H9 (cell line): ENCODE results near the gene FUT8. TPM values are rescaled to one million over a fixed set of nuclear protein-coding genes. Genes with fewer than 3 reads are reported as not detected.

Source experiments
- DNase-seq: peaks from one replicate; pipeline ENCODE4 v3.0.0-alpha.2; 2017
- H2AFZ ChIP-seq: one replicate; pipeline ENCODE4 v1.6.1; 2013; ENCODE audit warnings: mild to moderate bottlenecking, low read length, control low read depth, moderate library complexity
- H2AK5ac ChIP-seq: 2 replicates; pipeline ENCODE4 v1.6.1; 2013; ENCODE audit warnings: low read length, control low read depth, mixed read lengths; ENCODE audit not compliant: insufficient read length
- H2BK120ac ChIP-seq: one replicate; pipeline ENCODE4 v1.6.1; 2013; ENCODE audit warnings: low read depth, mild to moderate bottlenecking, low read length, control low read depth, inconsistent platforms; ENCODE audit not compliant: poor library complexity, severe bottlenecking
- H2BK12ac ChIP-seq: 2 replicates; pipeline ENCODE4 v1.6.1; 2013; ENCODE audit warnings: low read length, control low read depth, mixed read lengths, low read depth; ENCODE audit not compliant: insufficient read length
- H2BK15ac ChIP-seq: 2 replicates; pipeline ENCODE4 v1.6.1; 2013; ENCODE audit warnings: low read depth, low read length, control low read depth
- H2BK20ac ChIP-seq: one replicate; pipeline ENCODE4 v1.6.1; 2013; ENCODE audit warnings: low read depth, mild to moderate bottlenecking, low read length, control low read depth, inconsistent platforms; ENCODE audit not compliant: poor library complexity, severe bottlenecking
- H2BK5ac ChIP-seq: 2 replicates; pipeline ENCODE4 v1.6.1; 2013; ENCODE audit warnings: low read length, control low read depth, mixed read lengths; ENCODE audit not compliant: insufficient read length
- H3K14ac ChIP-seq: 2 replicates; pipeline ENCODE4 v1.6.1; 2013; ENCODE audit warnings: low read length, control low read depth; ENCODE audit not compliant: insufficient read depth
- H3K18ac ChIP-seq: 2 replicates; pipeline ENCODE4 v1.6.1; 2013; ENCODE audit warnings: low read depth, mild to moderate bottlenecking, mixed read lengths, low read length, control low read depth; ENCODE audit not compliant: insufficient read length
- H3K23ac ChIP-seq: 2 replicates; pipeline ENCODE4 v1.6.1; 2013; ENCODE audit warnings: low read length, control low read depth, mixed read lengths, low read depth; ENCODE audit not compliant: insufficient read length
- H3K23me2 ChIP-seq: 2 replicates; pipeline ENCODE4 v1.6.1; 2013; ENCODE audit warnings: low read depth, mild to moderate bottlenecking, mixed read lengths, low read length, control low read depth; ENCODE audit not compliant: insufficient read length, poor library complexity, severe bottlenecking
- H3K27ac ChIP-seq: 2 replicates; pipeline ENCODE4 v1.5.1; 2013; ENCODE audit warnings: low read length, control low read depth, mixed read lengths, low read depth; ENCODE audit not compliant: insufficient read length
- H3K27me3 ChIP-seq: 2 replicates; pipeline ENCODE4 v1.6.1; 2013; ENCODE audit warnings: low read length, control low read depth, inconsistent platforms; ENCODE audit not compliant: insufficient read depth
- H3K4ac ChIP-seq: 2 replicates; pipeline ENCODE4 v1.6.1; 2013; ENCODE audit warnings: low read depth, mild to moderate bottlenecking, control low read depth, inconsistent platforms, low read length, moderate library complexity
- H3K4me1 ChIP-seq: 2 replicates; pipeline ENCODE4 v1.6.1; 2013; ENCODE audit warnings: low read length, control low read depth, inconsistent platforms; ENCODE audit not compliant: insufficient read depth
- H3K4me2 ChIP-seq: 2 replicates; pipeline ENCODE4 v1.6.1; 2013; ENCODE audit warnings: low read length, control low read depth, mixed read lengths; ENCODE audit not compliant: insufficient read length, insufficient read depth
- H3K56ac ChIP-seq: 2 replicates; pipeline ENCODE4 v1.6.1; 2013; ENCODE audit warnings: low read depth, mild to moderate bottlenecking, mixed read lengths, low read length, control low read depth; ENCODE audit not compliant: insufficient read length
- H3K79me1 ChIP-seq: 2 replicates; pipeline ENCODE4 v1.6.1; 2013; ENCODE audit warnings: low read depth, mild to moderate bottlenecking, moderate library complexity, low read length, control low read depth, inconsistent platforms; ENCODE audit not compliant: insufficient read depth, poor library complexity, severe bottlenecking
- H3K79me2 ChIP-seq: 2 replicates; pipeline ENCODE4 v1.6.1; 2013; ENCODE audit warnings: low read length, control low read depth, inconsistent platforms; ENCODE audit not compliant: insufficient read depth
- H3K9ac ChIP-seq: 2 replicates; pipeline ENCODE4 v1.6.1; 2013; ENCODE audit warnings: low read length, control low read depth, mixed read lengths; ENCODE audit not compliant: insufficient read length; ENCODE audit errors: extremely low read depth
- H3K9me3 ChIP-seq: one replicate; pipeline ENCODE4 v1.6.1; 2013; ENCODE audit warnings: low read depth, low read length, inconsistent platforms; ENCODE audit not compliant: control insufficient read depth
- H3T11ph ChIP-seq: one replicate; pipeline ENCODE4 v1.6.1; 2013; ENCODE audit warnings: mild to moderate bottlenecking, low read length, control low read depth, inconsistent platforms
- H4K20me1 ChIP-seq: one replicate; pipeline ENCODE4 v1.6.1; 2013; ENCODE audit not compliant: control insufficient read depth, insufficient read length, insufficient read depth
- H4K5ac ChIP-seq: 2 replicates; pipeline ENCODE4 v1.6.1; 2013; ENCODE audit warnings: low read depth, mild to moderate bottlenecking, mixed read lengths, low read length, control low read depth; ENCODE audit not compliant: insufficient read length
- H4K8ac ChIP-seq: replicated peaks from 2 replicates; pipeline ENCODE4 v1.6.1; 2013; ENCODE audit warnings: low read length, control low read depth, mixed read lengths, low read depth; ENCODE audit not compliant: insufficient read length
- H4K91ac ChIP-seq: 2 replicates; pipeline ENCODE4 v1.6.1; 2013; ENCODE audit warnings: low read depth, mild to moderate bottlenecking, moderate library complexity, mixed read lengths, low read length, control low read depth; ENCODE audit not compliant: insufficient read length
- H3K27ac Mint-ChIP-seq, 3 experiments: 2 replicates in 2 of 3; 3 replicates in 1 of 3; pipeline ENCODE4 v1.8.0; 2020 to 2021; ENCODE audit warnings: mixed read lengths in 3 of 3, mild to moderate bottlenecking in 1 of 3, moderate library complexity in 1 of 3
- H3K27me3 Mint-ChIP-seq: 2 replicates; pipeline ENCODE4 v1.8.0; 2021; ENCODE audit warnings: low read depth, mild to moderate bottlenecking, moderate library complexity, mixed read lengths
- H3K36me3 Mint-ChIP-seq, 3 experiments: 2 replicates in 2 of 3; 3 replicates in 1 of 3; pipeline ENCODE4 v1.8.0; 2020 to 2021; ENCODE audit warnings: low read depth in 3 of 3, mixed read lengths in 3 of 3; ENCODE audit not compliant: insufficient read depth in 1 of 3
- H3K4me1 Mint-ChIP-seq, 2 experiments: 2 replicates each; pipeline ENCODE4 v1.8.0; 2020; ENCODE audit warnings: mixed read lengths in 2 of 2
- H3K4me3 Mint-ChIP-seq, 2 experiments: 2 replicates in 1 of 2; 3 replicates in 1 of 2; pipeline ENCODE4 v1.8.0; 2020 to 2021; ENCODE audit warnings: mild to moderate bottlenecking in 2 of 2, mixed read lengths in 2 of 2, moderate library complexity in 1 of 2
- H3K9me3 Mint-ChIP-seq, 2 experiments: 2 replicates in 1 of 2; 3 replicates in 1 of 2; pipeline ENCODE4 v1.8.0; 2020; ENCODE audit warnings: mild to moderate bottlenecking in 2 of 2, mixed read lengths in 2 of 2, moderate library complexity in 1 of 2
- CTCF ChIP-seq: fragments of 200-600 bp; sonication (generic); conservative IDR thresholded peaks from 3 replicates; pipeline ENCODE4 v1.8.0; 2021; ENCODE audit warnings: antibody characterized with exemption, mild to moderate bottlenecking
- WGBS: extraction: QIAGEN DNeasy Blood & Tissue Kit; methylation state at CpG from one replicate; pipeline ENCODE4 v1.1.7; 2013; ENCODE audit warnings: missing lambda C conversion rate, low lambda C conversion rate, mixed read lengths; ENCODE audit not compliant: insufficient read length; ENCODE audit errors: extremely low coverage; 5-methylcytosine and 5-hydroxymethylcytosine counted together
- total RNA-seq: library from RNA; stranded (reverse); gene quantifications from 2 replicates; pipeline ENCODE4 v1.2.1, GENCODE V29; 2021

FUT8 gene
- total RNA-seq, 1 experiment from 2014 or later, result 44.3 TPM

GRCh38 chr14:65496178-65496993 lies 83.9 kb downstream of the FUT8 start:
- no peak for DNase-seq
- Histone ChIP-seq H4K20me1 (no peaks in the 10 kb centered on the region), H3K56ac (no peak overlapping the region), H3K18ac (no peak overlapping the region), H3K9ac (no peak overlapping the region), H3K14ac (no peak overlapping the region), H3K23ac (no peak overlapping the region), H2BK120ac (no peak overlapping the region), H4K5ac (no peak overlapping the region), H2BK12ac (no peak overlapping the region), H4K91ac (no peak overlapping the region), H3K9me3 (no peaks in the 10 kb centered on the region), H3K27ac (no peak overlapping the region), H3K27me3 (no peaks in the 10 kb centered on the region), H2AFZ (no peak overlapping the region), H3K4me1 (no peaks in the 10 kb centered on the region), H3K23me2 (no peaks in the 10 kb centered on the region), H2AK5ac (no peak overlapping the region), H3T11ph (no peak overlapping the region), H2BK5ac (no peak overlapping the region), H3K4me2 (no peak overlapping the region), H4K8ac (no peak overlapping the region), H3K79me1 (no peaks in the 10 kb centered on the region), H3K79me2 (no peaks in the 10 kb centered on the region), H2BK20ac (no peak overlapping the region), H3K4ac (no peak overlapping the region), H2BK15ac (no peak overlapping the region)
- peaks cover 7 to 12% (median 8%) of the 10 kb centered on the region in 3 experiments; a peak in 6 of 7 replicates for H3K36me3 Mint-ChIP-seq
- H3K27ac Mint-ChIP-seq, result no peak overlapping the region
- WGBS, result no CpG with 5 or more reads among the region's 6 CpGs
- H3K9me3 Mint-ChIP-seq, result peaks cover 4 to 6% of the 10 kb centered on the region in 2 experiments
- H3K4me1 Mint-ChIP-seq, result 0 out of 4 replicates have a peak, but pooled peaks cover 0 to 5% of the 10 kb centered on the region in 2 experiments
- H3K4me3 Mint-ChIP-seq, result no peak overlapping the region
- no peak for TF ChIP-seq CTCF
- H3K27me3 Mint-ChIP-seq, result peaks cover 14% of the 10 kb centered on the region
